CD14-positive monocyte (primary cell): ENCODE data around the gene TFAP2B. TPM values are rescaled to one million over a fixed set of nuclear protein-coding genes. Genes with fewer than 3 reads are reported as not detected.

ENCODE experiments used
- DNase-seq, 3 donors: peaks; one replicate each; pipeline ENCODE4 v3.0.0-alpha.2; 2011 to 2022
- H2AFZ ChIP-seq: 2 replicates; pipeline ENCODE4 v1.6.0; 2012; ENCODE audit warnings: mild to moderate bottlenecking, low read depth, low read length, inconsistent platforms; ENCODE audit not compliant: insufficient read depth, poor library complexity, severe bottlenecking
- H3K27ac ChIP-seq, 2 donors: 1 replicate in 1 of 2; 2 replicates in 1 of 2; pipeline ENCODE4 v1.5.1; 2012 to 2013; ENCODE audit warnings: low read length in 2 of 2, control low read depth in 1 of 2, inconsistent platforms in 1 of 2, low read depth in 1 of 2, mild to moderate bottlenecking in 1 of 2
- H3K27me3 ChIP-seq, 2 donors: one replicate each; pipeline versions ENCODE4 v1.6.0 to v1.6.1; 2011 to 2013; ENCODE audit warnings: low read length in 2 of 2; ENCODE audit not compliant: control insufficient read depth in 2 of 2, insufficient read depth in 2 of 2
- H3K36me3 ChIP-seq, 2 donors: replicated peaks in 1 of 2; 1 replicate in 1 of 2; 2 replicates in 1 of 2; pipeline versions ENCODE4 v1.5.1 to v1.6.1; 2012 to 2013; ENCODE audit warnings: low read length in 2 of 2, control low read depth in 1 of 2, inconsistent platforms in 1 of 2, mild to moderate bottlenecking in 1 of 2; ENCODE audit not compliant: insufficient read depth in 2 of 2, control insufficient read depth in 1 of 2
- H3K4me1 ChIP-seq, 2 donors: 1 replicate in 1 of 2; 2 replicates in 1 of 2; pipeline versions ENCODE4 v1.5.1 to v1.6.1; 2012 to 2013; ENCODE audit warnings: low read length in 2 of 2, control low read depth in 1 of 2, inconsistent platforms in 1 of 2, mild to moderate bottlenecking in 1 of 2, moderate library complexity in 1 of 2; ENCODE audit not compliant: insufficient read depth in 2 of 2, control insufficient read depth in 1 of 2
- H3K4me2 ChIP-seq: replicated peaks from 2 replicates; pipeline ENCODE3; 2012; ENCODE audit warnings: low read length, moderate library complexity, mild to moderate bottlenecking; ENCODE audit not compliant: poor library complexity, severe bottlenecking; ENCODE audit errors: extremely low read depth
- H3K4me3 ChIP-seq, 3 experiments: fragments of 200-600 bp in 1 of 3; sonication (generic) in 1 of 3; replicated peaks in 1 of 3; 1 replicate in 2 of 3; 2 replicates in 1 of 3; pipeline ENCODE4 v1.5.1; 2011 to 2013; ENCODE audit warnings: low read length in 3 of 3, mild to moderate bottlenecking in 3 of 3, control low read depth in 2 of 3, low read depth in 2 of 3, inconsistent platforms in 1 of 3, moderate library complexity in 1 of 3
- H3K79me2 ChIP-seq: 2 replicates; pipeline ENCODE4 v1.6.0; 2012; ENCODE audit warnings: mild to moderate bottlenecking, control low read depth, inconsistent platforms, low read length, moderate library complexity; ENCODE audit not compliant: insufficient read depth
- H3K9ac ChIP-seq: 2 replicates; pipeline ENCODE4 v1.6.0; 2017; ENCODE audit warnings: low read length, mild to moderate bottlenecking; ENCODE audit not compliant: insufficient read depth, poor library complexity, severe bottlenecking
- H3K9me3 ChIP-seq, 2 donors: replicated peaks in 1 of 2; 1 replicate in 1 of 2; 2 replicates in 1 of 2; pipeline versions ENCODE4 v1.5.1 to v1.6.1; 2012 to 2013; ENCODE audit warnings: low read length in 2 of 2, control low read depth in 1 of 2; ENCODE audit not compliant: control insufficient read depth in 1 of 2, insufficient read depth in 1 of 2
- H4K20me1 ChIP-seq: 2 replicates; pipeline ENCODE4 v1.6.0; 2012; ENCODE audit warnings: mild to moderate bottlenecking, low read length, control low read depth, moderate library complexity; ENCODE audit not compliant: insufficient read depth
- H3K27ac Mint-ChIP-seq, 7 donors: one replicate each; pipeline ENCODE4 v1.8.0; 2020; ENCODE audit warnings: mild to moderate bottlenecking in 7 of 7, mixed read lengths in 7 of 7, moderate library complexity in 6 of 7, inconsistent platforms in 2 of 7
- H3K27me3 Mint-ChIP-seq, 3 donors: one replicate each; pipeline ENCODE4 v1.8.0; 2021 to 2022; ENCODE audit warnings: low read depth in 3 of 3, mild to moderate bottlenecking in 3 of 3, mixed read lengths in 3 of 3, moderate library complexity in 3 of 3, inconsistent platforms in 1 of 3
- H3K36me3 Mint-ChIP-seq, 2 donors: one replicate each; pipeline ENCODE4 v1.8.0; 2020; ENCODE audit warnings: mixed read lengths in 2 of 2, inconsistent platforms in 1 of 2, mild to moderate bottlenecking in 1 of 2
- H3K4me1 Mint-ChIP-seq: one replicate; pipeline ENCODE4 v1.8.0; 2020; ENCODE audit warnings: mild to moderate bottlenecking, mixed read lengths
- H3K4me3 Mint-ChIP-seq, 2 donors: one replicate each; pipeline ENCODE4 v1.8.0; 2020; ENCODE audit warnings: mild to moderate bottlenecking in 2 of 2, mixed read lengths in 2 of 2, moderate library complexity in 1 of 2
- H3K9me3 Mint-ChIP-seq, 7 donors: one replicate each; pipeline ENCODE4 v1.8.0; 2020 to 2022; ENCODE audit warnings: mixed read lengths in 7 of 7, mild to moderate bottlenecking in 6 of 7, moderate library complexity in 6 of 7, inconsistent platforms in 2 of 7
- intact Hi-C, 2 donors: fragments of 100-400 bp; cut with micrococcal nuclease; formaldehyde crosslinking; loops; one replicate each; pipeline versions ENCODE4 v1.15.0 to v1.15.1; 2023
- polyA plus RNA-seq, 3 donors: library from polyadenylated mRNA; depleted of rRNA in 1 of 3; unstranded in 2 of 3; stranded (reverse) in 1 of 3; fragments of 300-500 nt in 2 of 3; fragments of >200 nt in 1 of 3; fragmentation: Illumina TruSeq in 2 of 3; gene quantifications; 1 replicate in 2 of 3; 2 replicates in 1 of 3; pipeline ENCODE4 v1.2.3, GENCODE V29; 2012 to 2021
- TF ChIP-seq, protein P1 (sequence below): fragments of 200-600 bp; IDR thresholded peaks from one replicate; pipeline ENCODE4 v1.8.0; 2022; ENCODE audit warnings: antibody characterized with exemption, mild to moderate bottlenecking

Gene TFAP2B
- polyA plus RNA-seq, 3 donors: not detected

DNA sequence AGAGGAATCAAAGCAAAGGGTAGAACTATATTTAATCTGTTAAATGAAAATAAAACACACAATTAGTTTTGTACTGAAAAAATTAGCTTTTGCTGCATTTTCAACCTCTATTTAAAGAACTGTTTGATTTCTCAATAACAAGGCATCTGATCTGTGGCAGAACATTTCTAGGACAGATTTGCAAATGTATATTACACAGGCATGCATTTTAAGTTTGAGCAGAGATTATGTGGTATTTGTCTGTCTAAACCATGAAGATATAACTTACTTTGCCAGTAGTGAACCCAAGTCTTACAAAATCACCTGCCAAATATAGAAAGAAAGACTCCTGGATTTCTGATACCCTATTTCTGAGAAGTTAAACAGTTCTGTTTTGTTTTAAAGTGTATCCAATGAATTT is 71.9 kb downstream of the TFAP2B start:
- Histone ChIP-seq H3K4me3 (no peak overlapping the region), H3K9ac (no peak overlapping the region), H4K20me1 (no peaks in the 10 kb centered on the region), H3K27me3 (no peaks in the 10 kb centered on the region), H3K4me2 (no peak overlapping the region), H3K9me3 (no peaks in the 10 kb centered on the region), H3K27ac (no peak overlapping the region), H3K79me2 (no peaks in the 10 kb centered on the region), H3K36me3 (no peaks in the 10 kb centered on the region), H3K4me1 (no peaks in the 10 kb centered on the region), H2AFZ (no peak overlapping the region)
- Mint-ChIP-seq H3K4me1 (no peaks in the 10 kb centered on the region), H3K9me3 (peaks cover 0 to 2% (median 0%) of the 10 kb centered on the region in 7 donors), H3K27me3 (peaks cover 0 to 2% (median 0%) of the 10 kb centered on the region in 3 donors), H3K36me3 (no peaks in the 10 kb centered on the region), H3K27ac (no peak overlapping the region), H3K4me3 (no peak overlapping the region)
- DNase-seq: no peak
- intact Hi-C loops: no loop called here
- TF ChIP-seq, protein P1, sequence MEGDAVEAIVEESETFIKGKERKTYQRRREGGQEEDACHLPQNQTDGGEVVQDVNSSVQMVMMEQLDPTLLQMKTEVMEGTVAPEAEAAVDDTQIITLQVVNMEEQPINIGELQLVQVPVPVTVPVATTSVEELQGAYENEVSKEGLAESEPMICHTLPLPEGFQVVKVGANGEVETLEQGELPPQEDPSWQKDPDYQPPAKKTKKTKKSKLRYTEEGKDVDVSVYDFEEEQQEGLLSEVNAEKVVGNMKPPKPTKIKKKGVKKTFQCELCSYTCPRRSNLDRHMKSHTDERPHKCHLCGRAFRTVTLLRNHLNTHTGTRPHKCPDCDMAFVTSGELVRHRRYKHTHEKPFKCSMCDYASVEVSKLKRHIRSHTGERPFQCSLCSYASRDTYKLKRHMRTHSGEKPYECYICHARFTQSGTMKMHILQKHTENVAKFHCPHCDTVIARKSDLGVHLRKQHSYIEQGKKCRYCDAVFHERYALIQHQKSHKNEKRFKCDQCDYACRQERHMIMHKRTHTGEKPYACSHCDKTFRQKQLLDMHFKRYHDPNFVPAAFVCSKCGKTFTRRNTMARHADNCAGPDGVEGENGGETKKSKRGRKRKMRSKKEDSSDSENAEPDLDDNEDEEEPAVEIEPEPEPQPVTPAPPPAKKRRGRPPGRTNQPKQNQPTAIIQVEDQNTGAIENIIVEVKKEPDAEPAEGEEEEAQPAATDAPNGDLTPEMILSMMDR: no peak

DNA sequence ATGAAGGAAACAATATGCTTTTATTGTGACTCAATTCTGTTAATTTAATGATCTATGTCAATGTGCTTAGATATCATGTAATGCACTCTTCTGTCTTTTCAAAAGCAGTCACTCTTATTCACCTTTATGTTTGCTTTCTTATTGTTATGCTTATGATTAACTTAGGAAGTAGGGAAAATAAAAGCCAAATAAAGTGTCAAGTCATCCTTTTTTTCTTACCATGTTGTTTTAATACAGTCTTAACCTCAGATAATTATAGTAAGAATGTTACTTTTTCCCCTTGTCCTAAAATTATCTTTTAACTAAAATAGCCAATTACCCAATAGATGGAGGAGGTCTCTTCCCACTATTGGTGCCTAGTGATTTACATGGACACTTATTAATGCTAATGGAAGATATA is 72.6 kb downstream of the TFAP2B start:
- no peak overlapping the region for H3K4me3 Mint-ChIP-seq
- Histone ChIP-seq H4K20me1 (no peaks in the 10 kb centered on the region), H3K4me1 (no peaks in the 10 kb centered on the region), H2AFZ (no peak overlapping the region), H3K4me3 (no peak overlapping the region), H3K36me3 (no peaks in the 10 kb centered on the region), H3K27ac (no peak overlapping the region), H3K27me3 (no peaks in the 10 kb centered on the region), H3K79me2 (no peaks in the 10 kb centered on the region), H3K4me2 (no peak overlapping the region), H3K9me3 (no peaks in the 10 kb centered on the region), H3K9ac (no peak overlapping the region)
- no peak for DNase-seq
- H3K36me3 Mint-ChIP-seq: no peaks in the 10 kb centered on the region
- H3K4me1 Mint-ChIP-seq: no peaks in the 10 kb centered on the region
- peaks cover 0 to 2% (median 0%) of the 10 kb centered on the region in 7 donors for H3K9me3 Mint-ChIP-seq
- H3K27me3 Mint-ChIP-seq: peaks cover 0 to 2% (median 0%) of the 10 kb centered on the region in 3 donors
- no peak overlapping the region for H3K27ac Mint-ChIP-seq
- intact Hi-C loops: no loop called here
- TF ChIP-seq, protein P1: no peak

Other genes starting within 250 kb of the TFAP2B start
- not detected for gene TFAP2D, start 105.3 kb upstream of the TFAP2B start, polyA plus RNA-seq